HG02938 (cell line): ENCODE results near the gene PPP2R2B.

ENCODE experiments used
- ATAC-seq: cut with Tn5 transposase; IDR thresholded peaks from one replicate; pipeline ENCODE4 v1.9.1; 2021; ENCODE audit warnings: mild to moderate bottlenecking, moderate library complexity; ENCODE audit not compliant: unreplicated experiment

The PPP2R2B gene

DNA sequence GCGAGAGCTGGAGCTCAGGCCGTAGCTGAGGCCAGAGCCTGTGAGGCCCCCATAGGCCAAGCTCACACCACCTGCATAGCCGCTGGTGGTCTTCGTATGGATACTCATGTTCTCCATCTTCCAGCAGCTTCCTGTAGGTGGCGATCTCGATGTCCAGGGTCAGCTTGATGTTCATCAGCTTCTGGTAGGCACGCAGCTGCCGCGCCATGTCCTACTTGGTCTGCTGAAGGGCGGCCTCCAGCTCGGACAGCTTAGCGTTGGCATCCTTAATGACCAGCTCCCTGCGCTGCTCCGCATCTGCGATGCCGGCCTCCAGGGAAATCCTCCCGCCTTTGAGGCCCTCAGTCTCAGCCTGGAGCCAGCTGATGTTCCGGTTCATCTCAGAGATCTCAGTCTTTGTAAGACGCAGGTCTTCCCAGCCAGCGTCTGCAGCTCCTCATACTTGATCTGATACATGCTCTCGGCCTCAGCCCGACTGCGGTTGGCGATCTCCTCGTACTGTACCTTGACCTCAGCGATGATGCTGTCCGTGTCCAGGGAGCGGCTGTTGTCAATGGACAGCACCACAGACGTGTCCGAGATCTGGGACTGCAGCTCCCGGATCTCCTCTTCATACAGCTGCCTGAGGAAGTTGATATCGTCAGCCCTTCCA is 172.1 kb downstream of the PPP2R2B start:
- ATAC-seq = no peak

DNA sequence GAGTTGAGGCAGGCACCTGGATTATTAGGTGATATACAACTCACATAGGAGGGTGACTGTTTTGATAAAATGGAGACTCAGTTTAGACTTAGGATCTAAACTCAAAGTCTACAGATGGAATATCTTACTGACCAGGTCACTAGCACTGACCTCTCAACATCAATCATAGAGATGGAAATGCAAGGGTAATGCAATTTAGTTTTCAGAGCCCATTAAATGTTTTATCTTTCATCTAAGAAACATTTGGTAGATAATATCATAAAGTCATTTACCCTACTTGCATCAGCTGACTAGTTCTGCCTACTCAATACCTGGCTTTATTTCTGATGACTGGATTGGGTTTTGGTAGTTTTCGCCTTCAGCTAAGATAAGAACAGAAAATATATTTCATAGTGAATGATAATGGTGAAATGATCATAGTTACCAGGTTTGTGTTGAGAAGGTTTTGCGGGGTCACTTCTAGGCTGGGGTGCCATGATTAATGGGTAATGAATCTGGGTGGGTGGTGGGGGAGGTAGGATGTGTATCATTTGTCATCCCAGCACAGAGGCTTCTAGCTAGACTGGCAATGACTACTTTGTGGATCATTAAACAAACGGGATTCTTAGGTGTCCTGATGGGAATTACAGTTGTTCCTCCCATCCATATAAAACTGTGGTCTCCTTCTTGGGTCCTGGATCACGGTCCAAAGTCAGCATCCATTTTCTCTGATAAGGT is 173.4 kb downstream of the PPP2R2B start:
- ATAC-seq = no peak

- ATAC-seq = no peak
These were observed 174.7 kb downstream of the PPP2R2B start for GRCh38 chr5:146703899-146704298.

DNA sequence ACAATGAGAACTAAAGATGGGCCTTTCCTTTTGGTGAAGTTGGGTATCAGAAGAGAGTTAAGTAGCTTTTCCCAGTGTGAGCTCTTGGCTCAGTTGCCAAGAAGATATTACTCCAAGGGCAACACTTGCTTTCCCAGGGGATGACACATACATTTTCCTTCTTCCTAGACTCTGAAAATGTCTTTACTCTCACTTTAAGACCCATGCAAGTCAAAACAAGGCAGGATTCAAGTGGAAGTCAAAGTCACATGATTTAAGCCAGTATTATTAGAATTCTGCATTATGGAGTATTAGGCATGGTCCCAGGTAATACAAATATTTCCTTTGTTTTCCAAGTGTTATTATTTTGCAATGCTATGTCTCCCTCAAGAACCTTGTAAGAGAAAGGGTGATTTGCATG is 175.1 kb downstream of the PPP2R2B start:
- no peak for ATAC-seq

DNA sequence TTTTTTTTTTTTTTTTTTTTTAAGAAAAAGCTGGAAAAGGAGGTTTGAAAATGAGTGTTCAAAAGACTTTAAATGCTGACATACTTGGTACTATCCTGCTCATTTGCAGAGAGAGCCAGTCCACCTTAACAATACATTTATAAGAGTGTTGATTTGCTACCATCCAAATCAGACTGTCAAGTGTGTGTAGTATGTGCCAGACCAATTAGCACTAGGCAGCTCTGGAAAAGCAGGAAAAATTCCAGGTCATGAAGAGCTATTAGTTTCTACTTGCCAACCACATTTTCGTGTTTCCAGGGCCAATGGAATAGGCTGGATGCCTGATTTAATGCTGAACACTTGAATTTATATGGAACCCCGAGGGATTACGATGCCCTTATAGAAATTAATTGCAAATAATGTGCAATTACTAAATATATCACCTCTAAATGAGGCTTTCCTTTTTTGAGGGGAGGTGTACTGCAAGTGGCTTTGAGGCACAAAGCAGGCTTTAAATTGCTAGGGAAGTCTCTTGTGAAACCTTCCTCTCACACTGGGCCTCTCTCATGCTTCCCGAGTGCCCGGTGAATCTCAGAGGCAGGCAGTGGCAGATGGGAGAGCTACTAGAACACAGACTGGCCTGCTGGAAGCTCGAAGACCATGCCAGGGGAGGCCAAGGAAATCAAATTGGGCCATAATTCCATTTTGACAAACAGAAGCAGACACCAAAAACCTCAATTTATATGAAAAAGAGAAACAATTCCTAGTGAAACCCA is 178.7 kb downstream of the PPP2R2B start:
- ATAC-seq = no peak

DNA sequence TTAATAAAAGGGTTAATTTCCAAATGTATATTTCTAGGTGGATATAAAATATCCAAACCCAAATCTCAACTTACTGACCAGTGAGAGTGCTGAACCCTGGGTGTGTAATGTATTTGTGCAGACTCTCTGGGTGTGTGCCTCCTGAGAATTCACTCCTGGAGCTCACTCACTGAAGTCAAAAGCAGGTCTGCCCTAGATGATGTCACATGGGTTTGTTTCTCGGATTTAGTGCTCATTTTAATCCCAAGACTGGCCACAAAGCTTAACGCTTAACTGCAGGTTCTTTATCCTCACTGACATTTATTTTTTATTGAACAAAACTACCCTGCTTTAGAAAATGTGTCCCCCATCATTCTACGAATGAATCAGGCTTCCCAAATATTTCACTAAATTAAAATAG is 179.4 kb downstream of the PPP2R2B start:
- no peak for ATAC-seq

- ATAC-seq = no peak
These were observed 179.9 kb downstream of the PPP2R2B start for GRCh38 chr5:146698651-146699050.

- ATAC-seq = no peak
These were observed 181.3 kb downstream of the PPP2R2B start for GRCh38 chr5:146697211-146697610.

GRCh38 chr5:146695646-146696045 is 182.9 kb downstream of the PPP2R2B start:
- ATAC-seq = no peak

- ATAC-seq = no peak
These were observed 187.6 kb downstream of the PPP2R2B start for GRCh38 chr5:146690880-146691355.

DNA sequence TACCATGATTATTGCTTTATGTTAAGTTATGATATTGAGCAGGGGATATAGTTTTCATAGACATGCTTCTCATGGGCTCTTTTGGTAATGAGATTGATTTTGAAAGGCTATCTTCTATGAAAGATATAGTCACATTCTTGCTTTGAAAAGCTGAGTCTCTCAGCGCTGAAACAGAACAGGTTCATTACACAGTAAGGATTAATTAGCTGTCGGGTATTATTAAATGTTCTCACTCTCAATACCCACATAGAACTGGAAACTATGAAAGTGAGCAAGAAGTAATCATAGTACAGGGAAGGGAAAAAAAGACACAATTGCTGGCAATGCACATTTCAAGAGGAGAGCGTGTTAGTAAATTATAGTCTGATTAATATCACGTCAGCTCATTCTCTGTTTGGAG is 190.9 kb downstream of the PPP2R2B start:
- ATAC-seq = no peak

GRCh38 chr5:146683861-146684260 is 194.7 kb downstream of the PPP2R2B start:
- ATAC-seq = no peak

DNA sequence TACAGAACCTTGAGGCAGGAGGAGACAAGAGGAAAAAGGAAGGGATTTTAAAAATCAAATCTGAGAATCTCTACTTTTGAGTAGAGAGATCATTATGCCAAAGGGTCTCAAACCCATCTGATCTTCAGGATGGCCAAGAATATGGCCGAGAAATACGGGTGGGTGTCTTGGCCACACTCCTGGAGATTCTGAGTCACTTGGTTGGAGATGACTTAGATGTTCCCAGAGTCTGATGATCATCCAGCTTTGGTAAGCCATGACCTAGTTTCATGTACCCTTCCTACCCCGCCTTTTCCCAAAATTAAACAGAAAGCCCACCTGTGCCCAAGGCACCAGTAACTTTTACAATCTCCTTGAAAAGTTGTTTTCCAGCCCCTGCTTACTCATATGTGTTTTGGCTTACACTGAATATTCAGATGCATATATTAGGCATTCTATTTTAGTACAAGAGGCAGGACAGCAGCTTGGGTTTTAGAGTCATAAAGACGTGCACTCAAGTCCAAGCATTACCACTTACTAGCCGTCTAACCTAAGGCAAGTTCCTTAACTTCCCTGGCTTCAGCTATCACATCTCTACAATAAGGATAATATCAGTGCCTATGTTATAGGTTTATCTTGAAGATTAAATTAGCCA is 195.5 kb downstream of the PPP2R2B start:
- no peak for ATAC-seq

GRCh38 chr5:146681585-146682105 is 196.9 kb downstream of the PPP2R2B start:
- ATAC-seq = no peak

- ATAC-seq = no peak
These were observed 197.5 kb downstream of the PPP2R2B start for GRCh38 chr5:146680846-146681584.

GRCh38 chr5:146675636-146676035 is 202.9 kb downstream of the PPP2R2B start:
- peak; percentile 93 for ATAC-seq

DNA sequence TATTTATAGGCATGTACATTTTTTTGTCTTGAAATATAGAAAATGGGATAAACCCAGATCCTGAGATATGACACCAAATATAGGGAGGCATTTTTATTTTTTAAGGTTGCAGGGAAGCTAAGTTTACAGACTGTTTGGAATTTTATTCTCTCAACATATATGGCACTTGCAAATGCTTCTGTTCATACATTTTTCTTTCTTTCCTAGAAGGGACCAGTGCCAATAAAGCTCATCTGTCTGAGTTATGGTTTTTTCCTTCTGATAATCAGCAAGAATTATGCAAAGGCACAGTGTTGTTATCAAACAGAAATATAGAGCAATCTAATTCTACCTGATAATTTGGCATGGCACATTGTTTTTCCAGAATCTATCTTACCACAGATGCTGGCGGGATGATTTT is 205.7 kb downstream of the PPP2R2B start:
- ATAC-seq = no peak

GRCh38 chr5:146671561-146672295 is 206.8 kb downstream of the PPP2R2B start:
- no peak for ATAC-seq

DNA sequence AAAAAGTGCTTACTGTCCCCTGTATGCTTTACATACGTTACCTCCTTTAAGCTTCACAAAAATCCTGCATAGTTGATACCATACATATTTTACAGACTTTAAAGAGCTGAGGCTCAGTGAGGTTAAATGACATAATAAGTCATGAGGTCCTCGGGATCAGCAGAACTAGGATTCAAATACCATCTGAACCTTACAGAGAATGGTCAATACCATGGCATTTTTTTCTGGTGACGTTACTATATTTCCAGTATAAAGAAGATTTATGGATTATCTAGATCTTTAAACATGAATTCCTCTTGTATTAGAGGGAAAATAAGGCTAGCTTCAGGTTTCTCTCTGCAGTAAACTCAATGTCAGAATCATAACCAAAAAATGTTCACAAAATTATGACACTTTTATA is 208.9 kb downstream of the PPP2R2B start:
- ATAC-seq = no peak
